ENCODE data around the gene TBP. TPM values are rescaled to one million over a fixed set of nuclear protein-coding genes. Genes with fewer than 3 reads are reported as not detected.

TBP gene
- total and polyA plus RNA-seq, 2 of the 13 experiments (the other 11 are each of a cell fraction or from before 2014, with no cell fraction given): 21.7 to 28.1 TPM

GRCh38 chr6:170584181-170584953, 30.2 kb downstream of the TBP start, which contains the start of gene PDCD2 (continued):
- no peak for TF ChIP-seq ERF (CRISPR knock-in tag; IDR thresholded peaks at IDR 0.05)
- peak; percentile 74 for TF ChIP-seq ZNF883 (CRISPR knock-in tag; IDR thresholded peaks at IDR 0.05; ENCODE audit: not compliant biosample characterization)
- TF ChIP-seq ZIK1 (CRISPR knock-in tag; IDR thresholded peaks at IDR 0.05; ENCODE audit: borderline replicate concordance, low read depth): peak; percentile 83; the same call in 1 of the 2 replicates
- peak; percentile 91 for TF ChIP-seq BCL3 (CRISPR knock-in tag; IDR thresholded peaks at IDR 0.05)
- no peak for TF ChIP-seq DNMT3B (CRISPR knock-in tag; conservative IDR thresholded peaks at IDR 0.05)
- TF ChIP-seq LCORL (IDR thresholded peaks at IDR 0.05): no peak
- no peak for TF ChIP-seq LCORL (CRISPR knock-in tag; IDR thresholded peaks at IDR 0.05)
- no peak for TF ChIP-seq KAT2B (IDR thresholded peaks at IDR 0.05; ENCODE audit: borderline replicate concordance, low read depth, low read length)
- no peak for TF ChIP-seq PAF1 (CRISPR knock-in tag; IDR thresholded peaks at IDR 0.05)
- 0 out of 2 replicates have a peak, but pooled peaks have one; percentile 46 for TF ChIP-seq ARHGAP35 (CRISPR knock-in tag; IDR thresholded peaks at IDR 0.05; ENCODE audit: borderline replicate concordance)
- peak; percentile 74; the same call in 1 of the 2 replicates for TF ChIP-seq ZNF451 (CRISPR knock-in tag; IDR thresholded peaks at IDR 0.05)
- 0 out of 2 replicates have a peak, but pooled peaks have one; percentile 23 for TF ChIP-seq ZNF713 (CRISPR knock-in tag; IDR thresholded peaks at IDR 0.05)
- TF ChIP-seq SRSF4 (IDR thresholded peaks at IDR 0.05; ENCODE audit: low read depth, low read length, poor library complexity, severe bottlenecking): no peak
- peak; percentile 16; the same call in 1 of the 2 replicates for TF ChIP-seq JUND (CRISPR knock-in tag; IDR thresholded peaks at IDR 0.05)
- no peak for TF ChIP-seq ZGPAT (CRISPR knock-in tag; IDR thresholded peaks at IDR 0.05)
- no peak for TF ChIP-seq ZMYM2 (CRISPR knock-in tag; IDR thresholded peaks at IDR 0.05)
- TF ChIP-seq ZNF557 (CRISPR knock-in tag; IDR thresholded peaks at IDR 0.05): peak; percentile 87; the same call in 1 of the 2 replicates
- TF ChIP-seq AHR (CRISPR knock-in tag; IDR thresholded peaks at IDR 0.05): no peak
- peak; percentile 71 for TF ChIP-seq ZHX2 (IDR thresholded peaks at IDR 0.05; ENCODE audit: low read depth)
- peak; percentile 97; the same call in 1 of the 2 replicates for TF ChIP-seq ZHX2 (CRISPR knock-in tag; IDR thresholded peaks at IDR 0.05; ENCODE audit: borderline replicate concordance)
- TF ChIP-seq XBP1 (CRISPR knock-in tag; IDR thresholded peaks at IDR 0.05): peak; percentile 90

All from HepG2 (cell line).